Vagina (tissue), 2 donors: ENCODE data around the gene BTF3L4.

Experiments used
- CTCF ChIP-seq, 3 experiments: fragments of 450-650 bp in 2 of 3; fragments of 200-600 bp in 1 of 3; sonication (generic) in 1 of 3; IDR thresholded peaks; one replicate each; pipeline ENCODE4 v1.5.1; 2017 to 2019; ENCODE audit warnings: antibody characterized with exemption in 3 of 3, mild to moderate bottlenecking in 2 of 3, moderate library complexity in 2 of 3
- POLR2A ChIP-seq, 2 donors: fragments of 450-650 bp; IDR thresholded peaks; one replicate each; pipeline ENCODE4 v1.6.1; 2017; ENCODE audit warnings: antibody characterized with exemption in 2 of 2, mild to moderate bottlenecking in 2 of 2, moderate library complexity in 2 of 2
- POLR2AphosphoS5 ChIP-seq, 2 donors: sonication (generic); formaldehyde crosslinking; IDR thresholded peaks; one replicate each; pipeline ENCODE4 v1.9.0; 2017; ENCODE audit warnings: antibody characterized with exemption in 2 of 2, mild to moderate bottlenecking in 2 of 2, low read depth in 1 of 2; ENCODE audit not compliant: insufficient read depth in 1 of 2

GRCh38 chr1:52122384-52122783 lies 66.3 kb downstream of the BTF3L4 start:
- TF ChIP-seq POLR2A (IDR thresholded peaks at IDR 0.05) (no peak), CTCF (IDR thresholded peaks at IDR 0.05) (no peak), POLR2AphosphoS5 (IDR thresholded peaks at IDR 0.05; ENCODE audit: insufficient read depth in 1 of 2, low read depth in 1 of 2) (no peak)
